Adrenal gland (tissue), 12 donors: ENCODE results near the gene NPSR1. TPM values are rescaled to one million over a fixed set of nuclear protein-coding genes. Genes with fewer than 3 reads are reported as not detected.
A peak's percentile ranks its signal among the peaks of the same experiment; 100 is the strongest.

Experiments
- DNase-seq, 7 donors: peaks; one replicate each; pipeline ENCODE4 v3.0.0-alpha.2; 2019 to 2020
- H3K27ac ChIP-seq, 5 donors: fragments of 200-600 bp; sonication (generic) in 4 of 5; 1 replicate in 3 of 5; 2 replicates in 2 of 5; pipeline versions ENCODE4 v1.5.1 to v1.8.0; 2016 to 2020; ENCODE audit warnings: mild to moderate bottlenecking in 1 of 5
- H3K27me3 ChIP-seq: fragments of 200-600 bp; 2 replicates; pipeline ENCODE4 v1.8.0; 2021
- H3K36me3 ChIP-seq, 2 donors: fragments of 200-600 bp; replicated peaks in 1 of 2; 1 replicate in 1 of 2; 2 replicates in 1 of 2; pipeline versions ENCODE4 v1.5.1 to v1.8.0; 2018 to 2022
- H3K4me1 ChIP-seq, 2 donors: fragments of 200-600 bp; replicated peaks in 1 of 2; 1 replicate in 1 of 2; 2 replicates in 1 of 2; pipeline versions ENCODE4 v1.5.1 to v1.8.0; 2018 to 2021
- H3K4me3 ChIP-seq, 4 donors: fragments of 200-600 bp; sonication (generic) in 3 of 4; one replicate each; pipeline ENCODE4 v1.5.1; 2016 to 2018
- H3K9me3 ChIP-seq, 3 donors: fragments of 200-600 bp; sonication (generic) in 1 of 3; replicated peaks in 1 of 3; 1 replicate in 2 of 3; 2 replicates in 1 of 3; pipeline versions ENCODE4 v1.5.1 to v1.8.0; 2016 to 2021
- POLR2A ChIP-seq, 2 donors: fragments of 450-650 bp; IDR thresholded peaks; one replicate each; pipeline ENCODE4 v1.6.1; 2017; ENCODE audit warnings: antibody characterized with exemption in 2 of 2, mild to moderate bottlenecking in 2 of 2, moderate library complexity in 1 of 2
- WGBS, 4 donors: extraction: QIAGEN DNeasy Blood & Tissue Kit in 2 of 4; methylation state at CpG; one replicate each; pipeline versions ENCODE4 v1.1.5 to v1.1.7; 2013 to 2017; 5-methylcytosine and 5-hydroxymethylcytosine counted together
- intact Hi-C, 2 donors: fragments of 100-400 bp; cut with DNase I; formaldehyde crosslinking; loops; one replicate each; pipeline versions ENCODE4 v1.14.1 to v1.15.0; 2022 to 2023
- polyA plus RNA-seq, 3 donors: library from polyadenylated mRNA; stranded (reverse); fragments of 200-250 nt in 2 of 3; fragments of 350-450 nt in 1 of 3; fragmentation: Illumina TruSeq in 1 of 3; extraction: RNeasy Lipid Tissue Mini Kit (QIAGEN cat#74804) in 1 of 3; gene quantifications; one replicate each; pipeline ENCODE4 v1.2.3, GENCODE V29; 2013 to 2014
- total RNA-seq, 9 donors: library from RNA; depleted of rRNA in 4 of 9; stranded (reverse); fragments of >200 nt in 4 of 9; fragments of 120-200 nt in 1 of 9; fragmentation: NEBNext Ultra II Directional in 1 of 9; extraction: Animal tissue kit (Norgen Biotek cat#: 25700) in 1 of 9; gene quantifications; one replicate each; pipeline versions ENCODE4 v1.1.0 to v1.2.4, GENCODE V29; 2013 to 2023
- TF ChIP-seq, protein P1 (sequence below), 6 experiments: fragments of 450-650 bp in 4 of 6; fragments of 200-600 bp in 2 of 6; sonication (generic) in 1 of 6; IDR thresholded peaks; 1 replicate in 5 of 6; 2 replicates in 1 of 6; pipeline versions ENCODE4 v1.5.1 to v1.8.0; 2016 to 2021; ENCODE audit warnings: antibody characterized with exemption in 6 of 6, mild to moderate bottlenecking in 2 of 6, moderate library complexity in 1 of 6
- donor health status: healthy with polysubstance abuse.
- donor health status: Bipolar disorder and iron deficiency.
- donor health status: DM: yes; HTN: yes; CAD: no.
- donor health status: DM: no; HTN: no; CAD: no.
- donor health status: DM: no; HTN: no; CAD: no.
- donor health status: DM: yes; HTN: yes; CAD: no.

The NPSR1 gene
- total and polyA plus RNA-seq, 12 donors, result not detected

DNA sequence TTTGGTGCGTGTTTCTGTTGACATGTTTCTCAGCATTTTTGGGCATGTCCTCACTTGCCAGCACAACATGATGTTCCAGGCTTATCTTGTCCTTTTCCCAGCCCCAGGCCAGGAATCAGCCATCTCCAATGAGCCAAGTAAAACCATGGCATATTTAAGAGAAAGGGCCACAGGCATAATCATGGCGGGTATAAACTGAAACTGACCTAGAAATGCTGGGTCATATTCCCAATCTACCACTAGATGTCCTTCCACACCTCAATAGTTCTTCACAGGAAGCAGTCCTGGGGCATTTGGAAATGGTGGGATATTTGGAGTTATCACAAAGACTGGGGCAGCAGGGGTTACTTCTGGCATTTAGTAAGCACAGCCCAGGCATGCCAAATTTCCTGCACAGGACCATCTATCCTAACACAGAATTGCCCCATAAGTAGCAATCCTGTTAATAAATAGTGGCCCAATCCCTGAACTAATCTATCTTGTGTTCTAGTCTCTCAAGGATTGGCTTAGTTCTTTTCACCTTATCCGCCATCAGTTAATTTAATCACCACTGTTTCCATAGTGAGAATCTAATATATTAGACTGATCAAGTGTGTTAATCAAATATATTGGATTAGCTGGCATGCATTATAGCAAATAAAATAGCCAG, 101.6 kb downstream of the NPSR1 start:
- no peak overlapping the region for H3K27ac ChIP-seq
- no peaks in the 10 kb centered on the region for H3K9me3 ChIP-seq
- peaks cover 0 to 7% of the 10 kb centered on the region in 2 donors for H3K4me1 ChIP-seq
- intact Hi-C loops, result no loop called here
- 63 to 71% (median 65%) methylated on average over 3 of the region's 3 CpGs for WGBS, 4 donors
- H3K36me3 ChIP-seq, result no peaks in the 10 kb centered on the region
- TF ChIP-seq, protein P1, sequence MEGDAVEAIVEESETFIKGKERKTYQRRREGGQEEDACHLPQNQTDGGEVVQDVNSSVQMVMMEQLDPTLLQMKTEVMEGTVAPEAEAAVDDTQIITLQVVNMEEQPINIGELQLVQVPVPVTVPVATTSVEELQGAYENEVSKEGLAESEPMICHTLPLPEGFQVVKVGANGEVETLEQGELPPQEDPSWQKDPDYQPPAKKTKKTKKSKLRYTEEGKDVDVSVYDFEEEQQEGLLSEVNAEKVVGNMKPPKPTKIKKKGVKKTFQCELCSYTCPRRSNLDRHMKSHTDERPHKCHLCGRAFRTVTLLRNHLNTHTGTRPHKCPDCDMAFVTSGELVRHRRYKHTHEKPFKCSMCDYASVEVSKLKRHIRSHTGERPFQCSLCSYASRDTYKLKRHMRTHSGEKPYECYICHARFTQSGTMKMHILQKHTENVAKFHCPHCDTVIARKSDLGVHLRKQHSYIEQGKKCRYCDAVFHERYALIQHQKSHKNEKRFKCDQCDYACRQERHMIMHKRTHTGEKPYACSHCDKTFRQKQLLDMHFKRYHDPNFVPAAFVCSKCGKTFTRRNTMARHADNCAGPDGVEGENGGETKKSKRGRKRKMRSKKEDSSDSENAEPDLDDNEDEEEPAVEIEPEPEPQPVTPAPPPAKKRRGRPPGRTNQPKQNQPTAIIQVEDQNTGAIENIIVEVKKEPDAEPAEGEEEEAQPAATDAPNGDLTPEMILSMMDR (IDR thresholded peaks at IDR 0.05), result peak; percentile 52 to 74 (median 66)
- TF ChIP-seq POLR2A (IDR thresholded peaks at IDR 0.05), result no peak
- no peak overlapping the region for H3K4me3 ChIP-seq
- no peaks in the 10 kb centered on the region for H3K27me3 ChIP-seq
- DNase-seq, result peak in 2 of 7 donors; percentile 20

DNA sequence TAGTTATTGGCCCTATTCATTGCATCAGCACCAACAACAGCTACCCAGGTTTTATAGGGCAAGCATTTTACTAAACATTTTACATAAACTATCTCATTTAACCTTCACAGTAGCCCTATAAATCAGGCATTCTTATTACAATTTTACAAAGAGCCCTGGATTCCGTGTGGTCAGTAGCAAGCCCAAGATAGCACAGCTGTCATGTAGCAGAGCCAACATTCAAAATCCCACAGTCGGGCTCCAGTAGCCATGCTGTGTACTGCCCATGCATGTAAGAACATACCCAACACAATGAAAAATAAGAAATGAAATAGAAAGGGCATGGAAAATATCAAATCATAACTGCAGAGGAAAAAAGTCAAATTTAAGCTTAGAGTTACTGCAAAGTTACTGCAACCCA, 102.3 kb downstream of the NPSR1 start:
- TF ChIP-seq, protein P1 (IDR thresholded peaks at IDR 0.05), result no peak
- TF ChIP-seq POLR2A (IDR thresholded peaks at IDR 0.05), result no peak
- H3K9me3 ChIP-seq, result no peaks in the 10 kb centered on the region
- no peaks in the 10 kb centered on the region for H3K27me3 ChIP-seq
- H3K27ac ChIP-seq, result no peak overlapping the region
- peaks cover 0 to 7% of the 10 kb centered on the region in 2 donors for H3K4me1 ChIP-seq
- WGBS, 4 donors, result 62 to 73% (median 69%) methylated on average over 2 of the region's 2 CpGs
- H3K4me3 ChIP-seq, result no peak overlapping the region
- intact Hi-C loops, result no loop called here
- no peaks in the 10 kb centered on the region for H3K36me3 ChIP-seq
- no peak for DNase-seq

DNA sequence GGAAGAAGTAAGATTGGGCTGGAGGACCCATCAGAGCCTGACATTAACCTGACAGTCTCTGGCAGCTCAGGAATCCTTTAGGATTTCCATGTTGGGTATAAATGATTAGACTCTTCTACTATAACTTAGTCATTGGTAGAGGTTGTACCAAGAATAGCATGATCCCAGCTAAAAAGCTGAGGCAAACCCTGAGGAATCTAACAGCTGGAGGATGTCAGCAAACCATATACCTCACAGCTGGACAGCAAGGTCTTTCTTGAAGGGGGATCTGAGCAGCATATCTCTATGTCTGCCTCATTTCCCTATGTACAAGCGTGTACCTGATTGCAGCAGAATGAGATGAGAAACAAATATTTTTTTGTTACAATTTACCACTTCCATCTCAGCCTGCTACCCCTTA, 103.2 kb downstream of the NPSR1 start:
- no peak for TF ChIP-seq POLR2A (IDR thresholded peaks at IDR 0.05)
- TF ChIP-seq, protein P1 (IDR thresholded peaks at IDR 0.05), result no peak
- WGBS, 4 donors, result 68 to 100% (median 75%) methylated on average over 1 of the region's 1 CpG

DNA sequence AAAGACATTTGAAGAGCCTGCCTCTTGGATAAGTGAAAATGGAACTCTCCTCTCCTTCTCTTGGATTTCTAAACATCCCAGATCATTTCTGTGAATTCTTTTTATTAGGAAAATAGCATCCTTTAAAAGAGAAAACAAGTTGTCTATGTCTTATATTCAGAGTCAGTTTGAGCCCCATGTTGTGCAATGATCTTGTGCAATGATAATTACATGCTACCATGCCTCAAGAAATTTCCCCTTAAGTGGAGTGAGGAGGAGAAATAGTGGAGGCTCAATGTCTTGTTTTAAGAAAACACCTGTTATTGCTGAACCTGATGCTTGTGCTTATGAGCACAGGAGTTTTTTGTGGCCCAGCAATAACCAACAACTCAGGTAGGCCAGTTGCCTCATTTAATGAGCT, 103.6 kb downstream of the NPSR1 start:
- Histone ChIP-seq H3K27me3 (no peaks in the 10 kb centered on the region), H3K4me3 (no peak overlapping the region), H3K4me1 (no peaks in the 10 kb centered on the region), H3K9me3 (no peaks in the 10 kb centered on the region), H3K36me3 (no peaks in the 10 kb centered on the region), H3K27ac (no peak overlapping the region)
- intact Hi-C loops, result no loop called here
- no peak for DNase-seq
- TF ChIP-seq, protein P1 (IDR thresholded peaks at IDR 0.05), result no peak
- TF ChIP-seq POLR2A (IDR thresholded peaks at IDR 0.05), result no peak

More for the DNA sequence above, 103.2 kb downstream of the NPSR1 start:
- Histone ChIP-seq H3K4me1 (peaks cover 0 to 3% of the 10 kb centered on the region in 2 donors), H3K27me3 (no peaks in the 10 kb centered on the region), H3K36me3 (no peaks in the 10 kb centered on the region), H3K27ac (no peak overlapping the region), H3K9me3 (no peaks in the 10 kb centered on the region), H3K4me3 (no peak overlapping the region)
- intact Hi-C loops, result no loop called here
- no peak for DNase-seq
